CD4-positive, alpha-beta T cell (primary cell): ENCODE data around the gene IGSF10. TPM values are rescaled to one million over a fixed set of nuclear protein-coding genes. Genes with fewer than 3 reads are reported as not detected.

ENCODE experiments used
- ATAC-seq: fragments of 200-7000 bp; cut with Tn5 transposase; one replicate; pipeline ENCODE4 v1.10.0; 2022; ENCODE audit warnings: mild to moderate bottlenecking; ENCODE audit not compliant: poor library complexity
- CTCF ChIA-PET: fragments of 350-600 bp; sonication (Branson Sonifier 250); formaldehyde crosslinking; loops from one replicate; lab custom pipeline; 2021; ENCODE audit warnings: antibody characterized with exemption, inconsistent platforms; lab: Charles Lee
- POLR2A ChIA-PET: fragments of 350-600 bp; sonication (Branson Sonifier 250); formaldehyde crosslinking; loops from one replicate; lab custom pipeline; 2021; ENCODE audit warnings: antibody characterized with exemption, inconsistent platforms; lab: Charles Lee
- DNase-seq, 14 experiments: peaks; one replicate each; pipeline ENCODE4 v3.0.0-alpha.2; 2013 to 2020; ENCODE audit warnings: mixed read lengths in 2 of 14
- H3K27ac ChIP-seq, 2 donors: one replicate each; pipeline versions ENCODE4 v1.5.1 to v1.7.0; 2013; ENCODE audit warnings: low read length in 2 of 2, low read depth in 1 of 2, mild to moderate bottlenecking in 1 of 2
- H3K27me3 ChIP-seq, 2 experiments: 1 replicate in 1 of 2; 2 replicates in 1 of 2; pipeline versions ENCODE4 v1.6.1 to v1.7.0; 2013; ENCODE audit warnings: low read length in 2 of 2, control low read depth in 1 of 2, mild to moderate bottlenecking in 1 of 2, moderate library complexity in 1 of 2; ENCODE audit not compliant: insufficient read depth in 2 of 2, control insufficient read depth in 1 of 2
- H3K36me3 ChIP-seq: one replicate; pipeline ENCODE4 v1.6.1; 2013; ENCODE audit warnings: low read length, control low read depth; ENCODE audit not compliant: insufficient read depth
- H3K4me1 ChIP-seq: one replicate; pipeline ENCODE4 v1.6.1; 2013; ENCODE audit warnings: low read length, control low read depth; ENCODE audit not compliant: insufficient read depth
- H3K4me3 ChIP-seq: one replicate; pipeline ENCODE4 v1.5.1; 2013; ENCODE audit warnings: mild to moderate bottlenecking, low read length, moderate library complexity
- H3K9me3 ChIP-seq, 2 experiments: 1 replicate in 1 of 2; 2 replicates in 1 of 2; pipeline versions ENCODE4 v1.6.1 to v1.7.0; 2013; ENCODE audit warnings: low read length in 2 of 2, mild to moderate bottlenecking in 2 of 2, control low read depth in 1 of 2, moderate library complexity in 1 of 2; ENCODE audit not compliant: control insufficient read depth in 1 of 2, insufficient read depth in 1 of 2
- H3K27ac Mint-ChIP-seq: one replicate; pipeline ENCODE4 v1.8.0; 2020; ENCODE audit warnings: mixed read lengths
- H3K27me3 Mint-ChIP-seq: one replicate; pipeline ENCODE4 v1.8.0; 2021; ENCODE audit warnings: mixed read lengths
- H3K36me3 Mint-ChIP-seq: one replicate; pipeline ENCODE4 v1.8.0; 2021; ENCODE audit warnings: low read depth, mixed read lengths
- H3K4me1 Mint-ChIP-seq: one replicate; pipeline ENCODE4 v1.8.0; 2021; ENCODE audit warnings: low read depth, mixed read lengths
- H3K4me3 Mint-ChIP-seq: one replicate; pipeline ENCODE4 v1.8.0; 2020; ENCODE audit warnings: mild to moderate bottlenecking, mixed read lengths
- H3K9me3 Mint-ChIP-seq: one replicate; pipeline ENCODE4 v1.8.0; 2020; ENCODE audit warnings: mixed read lengths
- CTCF ChIP-seq: fragments of 200-600 bp; IDR thresholded peaks from one replicate; pipeline ENCODE4 v1.8.0; 2022; ENCODE audit warnings: antibody characterized with exemption, mild to moderate bottlenecking
- intact Hi-C, 2 experiments: fragments of 100-400 bp; cut with DNase I in 1 of 2; cut with micrococcal nuclease in 1 of 2; formaldehyde crosslinking; loops; one replicate each; pipeline versions ENCODE4 v1.15.1 to v1.9.0; 2023 to 2025; cut with DNase I, micrococcal nuclease
- total RNA-seq, 174 experiments: library from RNA in 2 of 174; stranded (reverse) in 2 of 174; gene quantifications; one replicate each; pipeline ENCODE4 v1.2.3 and lab custom pipeline; 2021 to 2026

IGSF10 gene
- total RNA-seq, 2 experiments from 2014 or later, result not detected

- Mint-ChIP-seq H3K4me3 (no peak overlapping the region), H3K9me3 (no peaks in the 10 kb centered on the region), H3K27ac (no peak overlapping the region), H3K36me3 (no peaks in the 10 kb centered on the region), H3K4me1 (peaks cover 4% of the 10 kb centered on the region), H3K27me3 (peaks cover 20% of the 10 kb centered on the region)
- no peak overlapping the region for H3K27ac ChIP-seq
- no peak overlapping the region for H3K4me3 ChIP-seq
- ChIA-PET POLR2A (no interaction called here), CTCF (no interaction called here)
- TF ChIP-seq CTCF, result no peak
- no peaks in the 10 kb centered on the region for H3K4me1 ChIP-seq
- H3K27me3 ChIP-seq, result peaks cover 7 to 15% of the 10 kb centered on the region in 2 experiments
- no peaks in the 10 kb centered on the region for H3K36me3 ChIP-seq
- ATAC-seq, result no peak
- intact Hi-C loops, result no loop called here
- H3K9me3 ChIP-seq, result no peaks in the 10 kb centered on the region
- no peak for DNase-seq
These were observed 4.8 kb downstream of the IGSF10 start for GRCh38 chr3:151456065-151456464.

GRCh38 chr3:151452841-151453240 lies 8.0 kb downstream of the IGSF10 start:
- H3K27ac ChIP-seq, result no peak overlapping the region
- no peaks in the 10 kb centered on the region for H3K36me3 ChIP-seq
- DNase-seq (no peak), ATAC-seq (no peak)
- no peak overlapping the region for H3K4me3 ChIP-seq
- no peak overlapping the region for H3K4me3 Mint-ChIP-seq
- POLR2A ChIA-PET, result no interaction called here
- intact Hi-C loops, result no loop called here
- TF ChIP-seq CTCF, result no peak
- H3K27ac Mint-ChIP-seq, result no peak overlapping the region
- H3K4me1 Mint-ChIP-seq, result no peaks in the 10 kb centered on the region
- H3K4me1 ChIP-seq, result no peaks in the 10 kb centered on the region
- peaks cover 0 to 3% of the 10 kb centered on the region in 2 experiments for H3K27me3 ChIP-seq
- H3K27me3 Mint-ChIP-seq, result peaks cover 6% of the 10 kb centered on the region
- no peaks in the 10 kb centered on the region for H3K9me3 Mint-ChIP-seq
- H3K9me3 ChIP-seq, result no peaks in the 10 kb centered on the region
- CTCF ChIA-PET, result no interaction called here
- no peaks in the 10 kb centered on the region for H3K36me3 Mint-ChIP-seq

- Mint-ChIP-seq H3K4me3 (no peak overlapping the region), H3K27ac (no peak overlapping the region), H3K9me3 (no peaks in the 10 kb centered on the region), H3K4me1 (no peaks in the 10 kb centered on the region), H3K36me3 (no peaks in the 10 kb centered on the region), H3K27me3 (peaks cover 7% of the 10 kb centered on the region)
- ATAC-seq, result no peak
- Histone ChIP-seq H3K27me3 (peaks cover 0 to 3% of the 10 kb centered on the region in 2 experiments), H3K4me3 (no peak overlapping the region), H3K27ac (no peak overlapping the region), H3K36me3 (no peaks in the 10 kb centered on the region), H3K4me1 (no peaks in the 10 kb centered on the region), H3K9me3 (no peaks in the 10 kb centered on the region)
- DNase-seq, result no peak
- intact Hi-C loops, result no loop called here
- no peak for TF ChIP-seq CTCF
- CTCF ChIA-PET, result no interaction called here
- POLR2A ChIA-PET, result no interaction called here
These were observed 8.5 kb downstream of the IGSF10 start for GRCh38 chr3:151452368-151452767.
